ENCODE results near the gene OR51F1.
"Not testable (repeated sequence)": the region's sequence is repeated elsewhere in the genome, so short reads cannot be mapped to it uniquely, and the experiment has no call there.

The OR51F1 gene

GRCh38 chr11:4769838-4770237, at the start of gene OR51F1:
Gene OR51F1, minus strand, starts transcription at chr11:4769938. Its CDS starts 0 bp downstream, at chr11:4769938.
- no peak for DNase-seq (ENCODE audit: low spot score)

GRCh38 chr11:4809246-4809645, 39.5 kb upstream of the OR51F1 start:
- no peak for DNase-seq (ENCODE audit: low spot score)

GRCh38 chr11:4808476-4808875, 38.7 kb upstream of the OR51F1 start:
- no peak for DNase-seq (ENCODE audit: low spot score)

DNA sequence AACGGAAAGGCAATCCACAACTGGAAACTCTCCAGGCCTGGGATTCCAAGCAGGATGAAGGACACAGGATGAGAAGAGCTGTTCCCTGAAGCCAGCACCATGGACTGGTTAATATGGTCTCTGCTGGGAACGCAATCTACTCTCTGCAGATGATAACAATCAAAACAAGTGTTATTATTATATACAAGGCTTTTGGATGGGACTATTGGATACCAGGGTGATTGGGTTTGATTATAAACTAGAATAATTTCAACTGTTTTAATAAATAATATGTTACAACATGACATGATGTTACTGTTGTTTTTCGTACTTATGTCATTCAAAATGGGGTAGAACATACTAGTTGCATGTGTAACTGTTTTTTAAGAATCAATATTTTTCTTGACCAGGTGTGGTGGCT, 34.5 kb upstream of the OR51F1 start, which contains the start of gene OR52R1:
TSS of gene OR52R1 (minus strand) at position 101 of the 400 bp plus-strand sequence. CDS start at position 101, 0 bp downstream.
- no peak for DNase-seq (ENCODE audit: low spot score)

- DNase-seq (ENCODE audit: low spot score) = not testable (repeated sequence)
These were observed 31.6 kb upstream of the OR51F1 start for GRCh38 chr11:4801316-4801715.

DNA sequence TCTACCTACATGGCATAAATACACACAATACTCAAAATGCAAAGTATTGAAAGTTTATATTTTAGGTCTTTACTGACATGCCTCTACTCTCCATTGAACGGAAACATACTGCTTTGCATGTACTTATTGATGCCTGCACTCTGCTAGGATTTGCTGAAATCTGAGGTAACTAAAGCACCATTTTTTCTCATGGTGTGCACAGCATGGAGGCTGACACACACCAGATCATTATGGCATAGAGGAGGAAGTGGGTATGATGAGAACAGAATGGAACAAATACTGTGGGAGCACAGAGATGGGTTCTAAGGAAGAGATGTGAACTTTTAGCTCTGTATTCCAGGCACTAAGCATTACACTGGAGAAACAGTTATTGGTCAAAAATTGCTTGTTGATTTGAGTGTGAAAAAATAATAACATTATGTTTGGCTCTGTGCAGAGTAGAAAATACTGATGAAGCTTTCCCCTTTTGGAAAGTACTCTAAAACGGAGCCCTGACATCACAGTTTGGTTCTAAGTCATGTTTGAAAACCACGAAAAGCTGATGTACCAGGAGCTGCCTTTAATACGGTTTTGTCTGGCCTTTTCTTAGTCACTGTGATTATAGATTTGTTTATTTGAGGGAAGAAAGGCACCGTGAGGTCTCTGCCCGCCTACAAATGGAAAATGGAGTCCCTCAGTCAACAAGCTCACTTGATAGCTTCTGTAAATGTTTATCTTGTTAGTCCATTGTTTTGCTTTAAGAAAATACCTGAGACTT, 28.9 kb upstream of the OR51F1 start:
- peak; percentile 2 for DNase-seq (ENCODE audit: low spot score)

- no peak for DNase-seq (ENCODE audit: low spot score)
These were observed 27.5 kb upstream of the OR51F1 start for GRCh38 chr11:4797206-4797605.

DNA sequence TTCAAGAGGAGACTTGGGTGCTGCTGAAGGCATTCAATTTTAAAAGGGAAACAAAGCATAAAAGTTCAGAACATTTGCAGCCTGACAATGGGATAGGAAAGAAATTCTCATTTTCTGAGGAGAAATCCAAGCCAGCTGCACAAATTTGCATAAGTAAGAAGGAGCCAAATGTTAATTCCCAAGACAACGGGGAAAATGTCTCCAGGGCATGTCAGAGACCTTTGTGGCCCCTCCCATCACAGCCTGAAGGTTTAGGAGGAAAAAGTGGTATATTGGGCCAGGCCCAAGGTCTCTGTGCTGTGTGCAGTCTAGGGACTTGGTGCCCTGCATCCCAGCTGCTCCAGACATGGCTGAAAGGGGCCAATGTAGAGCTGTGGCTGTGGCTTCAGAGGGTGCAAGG, 12.7 kb upstream of the OR51F1 start:
- no peak for DNase-seq (ENCODE audit: low spot score)

- DNase-seq (ENCODE audit: low spot score) = no peak
These were observed 1.6 kb downstream of the OR51F1 start for GRCh38 chr11:4768094-4768493.

GRCh38 chr11:4766420-4767043, 3.2 kb downstream of the OR51F1 start:
- no peak for DNase-seq (ENCODE audit: low spot score)

DNA sequence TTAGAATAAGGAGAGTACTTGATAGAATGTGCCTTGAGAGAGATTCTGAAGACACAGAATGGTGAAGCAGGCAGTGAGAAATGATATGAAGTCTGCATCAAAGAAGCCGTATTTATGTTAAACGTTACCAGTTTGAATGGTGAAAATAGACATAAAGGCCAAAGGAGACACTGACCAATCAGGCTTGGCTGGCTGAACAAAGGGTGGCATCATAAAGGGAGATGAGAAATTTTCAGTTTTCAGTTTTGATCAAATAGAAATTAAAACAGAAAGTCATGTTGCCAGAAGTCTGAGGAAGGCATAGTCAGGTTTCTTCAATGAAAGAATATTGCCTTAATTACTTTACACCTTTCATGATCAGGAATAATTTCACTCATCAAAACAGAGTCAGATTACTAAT, 6.6 kb downstream of the OR51F1 start:
- peak; percentile 1 for DNase-seq (ENCODE audit: low spot score)

- no peak for DNase-seq (ENCODE audit: low spot score)
These were observed 18.5 kb downstream of the OR51F1 start for GRCh38 chr11:4751201-4751600.

- DNase-seq (ENCODE audit: low spot score) = no peak
These were observed 21.3 kb downstream of the OR51F1 start for GRCh38 chr11:4748438-4748837.

- no peak for DNase-seq (ENCODE audit: low spot score)
These were observed 29.0 kb downstream of the OR51F1 start for GRCh38 chr11:4740735-4741134.

- DNase-seq (ENCODE audit: low spot score) = no peak
These were observed 42.6 kb downstream of the OR51F1 start for GRCh38 chr11:4727171-4727570.

- DNase-seq (ENCODE audit: low spot score) = not testable (repeated sequence)
These were observed 46.9 kb downstream of the OR51F1 start for GRCh38 chr11:4722616-4723534.
